HCT116 (cell line): ENCODE data around the gene DRG2. TPM values are rescaled to one million over a fixed set of nuclear protein-coding genes. Genes with fewer than 3 reads are reported as not detected.

ENCODE experiments used
- ATAC-seq: fragments of 200-7000 bp; cut with Tn5 transposase; 2 replicates; pipeline ENCODE4 v1.9.1; 2020; ENCODE audit warnings: mild to moderate bottlenecking, moderate library complexity
- BruUV-seq: library from RNA; stranded (reverse); fragments of 400-500 nt; replicated peaks from 2 replicates; lab custom pipeline; 2021; lab: Mats Ljungman, UMichigan
- CTCF ChIA-PET: fragments of 300-600 bp; sonication (Branson Sonifier 250); formaldehyde crosslinking; loops from one replicate; lab custom pipeline; 2021; ENCODE audit warnings: antibody characterized with exemption; lab: Charles Lee
- POLR2A ChIA-PET: fragments of 300-600, 350-600 bp; sonication (Branson Sonifier 250); formaldehyde crosslinking; loops from one replicate; lab custom pipeline; 2021; ENCODE audit warnings: antibody characterized with exemption; lab: Charles Lee
- RAD21 ChIA-PET, 2 experiments: fragments of 300-600 bp; sonication (Branson Sonifier 250); formaldehyde crosslinking; loops; one replicate each; lab custom pipeline; 2023; ENCODE audit warnings: low total read pairs in 2 of 2; ENCODE audit not compliant: uncharacterized antibody in 2 of 2, unreplicated experiment in 2 of 2, low non-redundant PET in 1 of 2; lab: Charles Lee
- DNase-seq: peaks from one replicate; pipeline ENCODE4 v3.0.0-alpha.2; 2010; ENCODE audit warnings: low read depth, low spot score
- H2AFZ ChIP-seq: fragments of 200-600 bp; shearing (Covaris generic), sonication (generic); 2 replicates; pipeline ENCODE4 v1.6.1; 2017; ENCODE audit warnings: low read depth, mixed run types, mixed read lengths, antibody characterized with exemption, low read length; ENCODE audit not compliant: poor library complexity, severe bottlenecking
- H3K27ac ChIP-seq: 2 replicates; pipeline ENCODE4 v1.5.1; 2012; ENCODE audit warnings: low read depth, low read length
- H3K27me3 ChIP-seq: fragments of 200-600 bp; sonication (generic); 2 replicates; pipeline ENCODE4 v1.6.1; 2016; ENCODE audit warnings: mixed run types, low read length, mixed read lengths; ENCODE audit not compliant: insufficient read depth
- H3K36me3 ChIP-seq, 2 experiments: fragments of 200-500 bp in 1 of 2; fragments of 200-600 bp in 1 of 2; sonication (Bioruptor generic) in 1 of 2; sonication (generic) in 1 of 2; 2 replicates each; pipeline versions ENCODE4 v1.5.1 to v1.6.1; 2014 to 2016; ENCODE audit warnings: low read length in 2 of 2, inconsistent platforms in 1 of 2, mixed read lengths in 1 of 2, mixed run types in 1 of 2; ENCODE audit not compliant: insufficient read depth in 2 of 2, control insufficient read depth in 1 of 2
- H3K4me1 ChIP-seq, 2 experiments: fragments of 200-600 bp in 1 of 2; sonication (generic) in 1 of 2; 2 replicates each; pipeline versions ENCODE4 v1.5.1 to v1.6.1; 2012 to 2017; ENCODE audit warnings: low read length in 2 of 2, inconsistent platforms in 1 of 2, mild to moderate bottlenecking in 1 of 2, mixed read lengths in 1 of 2, mixed run types in 1 of 2, moderate library complexity in 1 of 2; ENCODE audit not compliant: insufficient read depth in 2 of 2, control insufficient read depth in 1 of 2
- H3K4me2 ChIP-seq: fragments of 200-600 bp; sonication (generic); 2 replicates; pipeline ENCODE4 v1.6.1; 2017; ENCODE audit warnings: mixed run types, low read length, mixed read lengths
- H3K4me3 ChIP-seq, 2 experiments: fragments of 200-600 bp in 1 of 2; sonication (generic) in 1 of 2; replicated peaks in 1 of 2; 2 replicates each; pipeline ENCODE4 v1.5.1; 2011 to 2016; ENCODE audit warnings: low read length in 2 of 2, control low read depth in 1 of 2, low read depth in 1 of 2, mild to moderate bottlenecking in 1 of 2, mixed read lengths in 1 of 2, mixed run types in 1 of 2
- H3K79me2 ChIP-seq: fragments of 200-600 bp; sonication (generic); 2 replicates; pipeline ENCODE4 v1.6.1; 2017; ENCODE audit warnings: mild to moderate bottlenecking, mixed run types, low read length, moderate library complexity, mixed read lengths; ENCODE audit not compliant: insufficient read depth
- H3K9ac ChIP-seq: fragments of 200-600 bp; sonication (generic); 2 replicates; pipeline ENCODE4 v1.6.1; 2016; ENCODE audit warnings: low read length, mixed read lengths
- H3K9me2 ChIP-seq: fragments of 200-600 bp; sonication (generic), shearing (Covaris generic); 2 replicates; pipeline ENCODE4 v1.6.1; 2017; ENCODE audit warnings: mixed run types, mild to moderate bottlenecking, moderate library complexity; ENCODE audit not compliant: insufficient read depth
- H3K9me3 ChIP-seq, 2 experiments: fragments of 200-500 bp in 1 of 2; fragments of 200-600 bp in 1 of 2; sonication (Bioruptor generic) in 1 of 2; sonication (generic) in 1 of 2; 2 replicates each; pipeline ENCODE4 v1.6.1; 2014 to 2017; ENCODE audit warnings: low read length in 2 of 2, mixed read lengths in 2 of 2, inconsistent platforms in 1 of 2, low read depth in 1 of 2, mild to moderate bottlenecking in 1 of 2, mixed run types in 1 of 2, moderate library complexity in 1 of 2; ENCODE audit not compliant: control insufficient read depth in 1 of 2, insufficient read depth in 1 of 2
- H4K20me1 ChIP-seq: fragments of 200-600 bp; sonication (generic), shearing (Covaris generic); 2 replicates; pipeline ENCODE4 v1.6.1; 2017; ENCODE audit warnings: mixed run types, mild to moderate bottlenecking, moderate library complexity; ENCODE audit not compliant: insufficient read depth
- CBX3 ChIP-seq: IDR thresholded peaks from 2 replicates; pipeline ENCODE4 v1.6.1; 2012; ENCODE audit warnings: low read depth
- EGR1 ChIP-seq: IDR thresholded peaks from 2 replicates; pipeline ENCODE4 v1.6.1; 2012; ENCODE audit warnings: low read depth
- ELF1 ChIP-seq: IDR thresholded peaks from 2 replicates; pipeline ENCODE4 v1.6.1; 2012; ENCODE audit warnings: low read depth, borderline replicate concordance
- EZH2 ChIP-seq: fragments of 200-600 bp; sonication (generic); IDR thresholded peaks from 2 replicates; pipeline ENCODE4 v1.6.1; 2017; ENCODE audit warnings: antibody characterized with exemption, mixed run types
- JUND ChIP-seq: IDR thresholded peaks from 2 replicates; pipeline ENCODE4 v1.6.1; 2012
- SP1 ChIP-seq: IDR thresholded peaks from 2 replicates; pipeline ENCODE4 v1.6.1; 2012; ENCODE audit warnings: low read depth
- ZNF274 ChIP-seq: fragments of 200-500 bp; sonication (Bioruptor generic); IDR thresholded peaks from 2 replicates; pipeline ENCODE4 v1.6.1; 2014; ENCODE audit warnings: mild to moderate bottlenecking, low read depth, low read length, inconsistent platforms
- intact Hi-C: fragments of 100-400 bp; cut with micrococcal nuclease; formaldehyde crosslinking; loops from 2 replicates; pipeline ENCODE4 v1.10.0; 2022
- total RNA-seq: library from RNA; stranded (reverse); gene quantifications from one replicate; pipeline ENCODE4 v1.2.1, GENCODE V29; 2021; ENCODE audit not compliant: unreplicated experiment

Gene DRG2
- total RNA-seq, 1 experiment from 2014 or later: 41.0 TPM

- POLR2A ChIA-PET: no interaction called here
- peaks cover 0 to 3% of the 10 kb centered on the region in 2 experiments; a peak in 1 of 4 replicates for H3K36me3 ChIP-seq
Measured at GRCh38 chr17:18045691-18046350, 41.9 kb upstream of the DRG2 start.

GRCh38 chr17:18055597-18055996, 32.2 kb upstream of the DRG2 start:
- RAD21 ChIA-PET: no interaction called here
- Histone ChIP-seq H3K4me3 (no peak overlapping the region), H3K9me2 (no peaks in the 10 kb centered on the region), H3K27me3 (no peaks in the 10 kb centered on the region), H4K20me1 (no peaks in the 10 kb centered on the region), H3K27ac (no peak overlapping the region), H3K36me3 (peaks cover 13 to 14% of the 10 kb centered on the region in 2 experiments; a peak in 3 of 4 replicates), H3K4me2 (no peak overlapping the region), H3K9me3 (no peaks in the 10 kb centered on the region), H3K9ac (no peak overlapping the region), H2AFZ (no peak overlapping the region), H3K4me1 (no peaks in the 10 kb centered on the region), H3K79me2 (no peaks in the 10 kb centered on the region)
- DNase-seq: no peak
- intact Hi-C loops: no loop called here
- no peak for ATAC-seq
- CTCF ChIA-PET: no interaction called here
- POLR2A ChIA-PET: no interaction called here
- TF ChIP-seq ZNF274: no peak
- no TSS peak for BruUV-seq

More at GRCh38 chr17:18045691-18046350, 41.9 kb upstream of the DRG2 start:
- Histone ChIP-seq H3K79me2 (peaks cover 5% of the 10 kb centered on the region), H3K9ac (no peak overlapping the region), H4K20me1 (no peaks in the 10 kb centered on the region), H3K4me3 (no peak overlapping the region), H3K27ac (no peak overlapping the region), H3K4me2 (no peak overlapping the region), H3K9me2 (no peaks in the 10 kb centered on the region), H3K9me3 (no peaks in the 10 kb centered on the region), H2AFZ (no peak overlapping the region), H3K27me3 (no peaks in the 10 kb centered on the region), H3K4me1 (peaks cover 0 to under 1% of the 10 kb centered on the region in 2 experiments; a peak in 2 of 4 replicates)
- ChIA-PET CTCF (no interaction called here), RAD21 (no interaction called here)
- no TSS peak for BruUV-seq
- TF ChIP-seq JUND (no peak), EGR1 (no peak), CBX3 (no peak), EZH2 (no peak), SP1 (no peak), ELF1 (no peak), ZNF274 (no peak)
- ATAC-seq (no peak), DNase-seq (no peak)
- intact Hi-C loops: no loop called here
